Measurements from ENCODE around the gene CAST.

GRCh38 chr5:96634881-96635280 lies 27.3 kb upstream of the CAST start:
- TF ChIP-seq CTCF (IDR thresholded peaks at IDR 0.05; ENCODE audit: borderline replicate concordance, extremely low read depth, low read length, poor library complexity, severe bottlenecking) = no peak
- no peak for TF ChIP-seq EZH2 (IDR thresholded peaks at IDR 0.05; ENCODE audit: borderline replicate concordance, low read depth, low read length, severe bottlenecking)

All from DND-41 (cell line).